Measurements from ENCODE around the gene SLC47A1. TPM values are rescaled to one million over a fixed set of nuclear protein-coding genes. Genes with fewer than 3 reads are reported as not detected.

Gene SLC47A1
- total and polyA plus RNA-seq, 10 of the 15 experiments (the other 5 are each of a cell fraction or from before 2014, with no cell fraction given) = 0.41 TPM; not detected in 9

DNA sequence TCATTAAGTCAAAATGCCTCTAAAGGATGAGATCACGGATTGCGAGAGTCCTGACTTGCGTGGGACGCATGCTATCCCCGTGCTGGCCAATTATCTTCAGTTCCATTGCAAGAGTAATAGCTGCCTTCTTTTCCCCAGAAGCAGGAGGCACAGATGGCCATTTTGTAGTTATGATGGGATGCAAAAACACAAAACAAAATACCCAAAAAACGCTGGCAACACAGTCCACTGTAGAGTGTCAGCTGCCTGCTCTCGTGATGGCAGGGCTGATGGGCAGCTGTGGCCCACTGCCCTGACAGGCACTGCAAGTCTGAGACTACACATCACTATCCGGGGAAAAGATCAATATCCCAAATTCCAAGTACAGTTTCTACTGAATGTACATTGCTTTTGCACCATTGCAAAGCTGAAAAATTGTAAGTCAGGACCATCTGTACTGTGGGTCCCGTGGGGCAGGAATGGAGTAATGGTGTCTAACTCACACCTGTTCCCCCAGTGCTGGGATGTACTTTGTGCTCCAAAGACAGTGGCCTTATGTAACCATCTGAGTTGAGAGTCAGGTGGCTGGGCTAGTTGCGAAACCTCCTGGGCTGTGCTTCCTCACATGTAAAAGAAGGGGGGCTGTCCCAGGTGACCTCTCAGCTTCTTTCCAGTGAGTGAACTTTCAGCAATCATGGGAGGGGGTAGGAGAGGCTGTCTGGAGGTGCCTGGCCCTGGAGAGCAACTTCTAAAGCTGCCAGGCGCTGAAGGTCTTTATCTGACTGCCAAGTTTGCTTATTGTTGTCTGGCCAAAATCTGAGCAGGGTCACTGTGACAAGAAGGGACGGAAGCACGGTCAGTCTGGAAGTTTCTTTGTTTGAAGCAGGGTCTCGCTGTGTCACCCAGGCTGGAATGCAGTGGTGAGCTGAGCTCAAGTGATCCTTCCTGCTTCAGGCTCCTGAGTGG, 4.7 kb downstream of the SLC47A1 start:
- Histone ChIP-seq H3K27me3 (replicated peaks in 1 of 2; ENCODE audit: control insufficient read depth in 2 of 2, insufficient read depth in 2 of 2, low read length in 1 of 2) (peaks cover under 1 to 3% of the 10 kb centered on the region in 2 experiments; a peak in 3 of 4 replicates), H4K20me1 (ENCODE audit: control insufficient read depth, insufficient read depth) (no peaks in the 10 kb centered on the region), H3K4me2 (ENCODE audit: control insufficient read depth, insufficient read depth) (no peak overlapping the region), H3K9me3 (replicated peaks; ENCODE audit: control insufficient read depth, insufficient read depth, low read length) (no peaks in the 10 kb centered on the region), H3K36me3 (ENCODE audit: control insufficient read depth in 2 of 2, insufficient read depth in 2 of 2, low read length in 1 of 2) (no peaks in the 10 kb centered on the region), H2AFZ (ENCODE audit: control insufficient read depth, low read depth, low read length) (no peak overlapping the region), H3K4me3 (no peak overlapping the region), H3K79me2 (ENCODE audit: control insufficient read depth, insufficient read depth, low read length) (no peaks in the 10 kb centered on the region), H3K9ac (ENCODE audit: control insufficient read depth, insufficient read depth, low read length) (no peak overlapping the region), H3K4me1 (ENCODE audit: control insufficient read depth, insufficient read depth, low read length) (peaks cover 6% of the 10 kb centered on the region; the same call in 1 of the 2 replicates), H3K27ac (ENCODE audit: control insufficient read depth, insufficient read depth) (no peak overlapping the region)
- 48% methylated on average over 14 of the region's 14 CpGs for WGBS (ENCODE audit: insufficient coverage, insufficient replicate concordance, low lambda C conversion rate, missing lambda C conversion rate)
- ChIA-PET RAD21 (ENCODE audit: unreplicated experiment) (no interaction called here), CTCF (interaction anchor here (1.2 kb wide), 1 partner anchor 25 kb away, joined by 3 read pairs; no protein-coding TSS in a partner anchor), POLR2A (no interaction called here), SMC1A (ENCODE audit: uncharacterized antibody, unreplicated experiment) (no interaction called here)
- ATAC-seq (no peak), DNase-seq (ENCODE audit: low read depth, low spot score) (no peak), FAIRE-seq (no peak)
- intact Hi-C loops (cut with micrococcal nuclease; ENCODE audit: unreplicated experiment) = no loop called here
- in situ Hi-C loops (cut with MboI) = no loop called here
- no TSS peak for BruUV-seq (replicated peaks)
- TF ChIP-seq PAX8 (IDR thresholded peaks at IDR 0.05) (no peak), ZSCAN29 (IDR thresholded peaks at IDR 0.05) (no peak), RBBP5 (conservative IDR thresholded peaks at IDR 0.05) (no peak), NR2F1 (conservative IDR thresholded peaks at IDR 0.05) (no peak), IKZF1 (conservative IDR thresholded peaks at IDR 0.05) (no peak), ZBTB33 (IDR thresholded peaks at IDR 0.05) (no peak), RELA (IDR thresholded peaks at IDR 0.05; ENCODE audit: borderline replicate concordance, partially characterized antibody) (no peak), HDAC6 (IDR thresholded peaks at IDR 0.05; ENCODE audit: unreplicated experiment) (no peak), ZNF207 (IDR thresholded peaks at IDR 0.05; ENCODE audit: borderline replicate concordance) (no peak), ZNF217 (IDR thresholded peaks at IDR 0.05) (no peak), ETV6 (conservative IDR thresholded peaks at IDR 0.05 in 1 of 2, IDR thresholded peaks at IDR 0.05 in 1 of 2; ENCODE audit: borderline replicate concordance in 1 of 2, low read depth in 1 of 2) (no peak), LARP7 (IDR thresholded peaks at IDR 0.05) (no peak), EED (IDR thresholded peaks at IDR 0.05; ENCODE audit: low read depth) (no peak), ZNF274 (IDR thresholded peaks at IDR 0.05; ENCODE audit: insufficient read depth, insufficient read length) (no peak), FOXK2 (IDR thresholded peaks at IDR 0.05) (no peak)
- TF ChIP-seq, protein P1, sequence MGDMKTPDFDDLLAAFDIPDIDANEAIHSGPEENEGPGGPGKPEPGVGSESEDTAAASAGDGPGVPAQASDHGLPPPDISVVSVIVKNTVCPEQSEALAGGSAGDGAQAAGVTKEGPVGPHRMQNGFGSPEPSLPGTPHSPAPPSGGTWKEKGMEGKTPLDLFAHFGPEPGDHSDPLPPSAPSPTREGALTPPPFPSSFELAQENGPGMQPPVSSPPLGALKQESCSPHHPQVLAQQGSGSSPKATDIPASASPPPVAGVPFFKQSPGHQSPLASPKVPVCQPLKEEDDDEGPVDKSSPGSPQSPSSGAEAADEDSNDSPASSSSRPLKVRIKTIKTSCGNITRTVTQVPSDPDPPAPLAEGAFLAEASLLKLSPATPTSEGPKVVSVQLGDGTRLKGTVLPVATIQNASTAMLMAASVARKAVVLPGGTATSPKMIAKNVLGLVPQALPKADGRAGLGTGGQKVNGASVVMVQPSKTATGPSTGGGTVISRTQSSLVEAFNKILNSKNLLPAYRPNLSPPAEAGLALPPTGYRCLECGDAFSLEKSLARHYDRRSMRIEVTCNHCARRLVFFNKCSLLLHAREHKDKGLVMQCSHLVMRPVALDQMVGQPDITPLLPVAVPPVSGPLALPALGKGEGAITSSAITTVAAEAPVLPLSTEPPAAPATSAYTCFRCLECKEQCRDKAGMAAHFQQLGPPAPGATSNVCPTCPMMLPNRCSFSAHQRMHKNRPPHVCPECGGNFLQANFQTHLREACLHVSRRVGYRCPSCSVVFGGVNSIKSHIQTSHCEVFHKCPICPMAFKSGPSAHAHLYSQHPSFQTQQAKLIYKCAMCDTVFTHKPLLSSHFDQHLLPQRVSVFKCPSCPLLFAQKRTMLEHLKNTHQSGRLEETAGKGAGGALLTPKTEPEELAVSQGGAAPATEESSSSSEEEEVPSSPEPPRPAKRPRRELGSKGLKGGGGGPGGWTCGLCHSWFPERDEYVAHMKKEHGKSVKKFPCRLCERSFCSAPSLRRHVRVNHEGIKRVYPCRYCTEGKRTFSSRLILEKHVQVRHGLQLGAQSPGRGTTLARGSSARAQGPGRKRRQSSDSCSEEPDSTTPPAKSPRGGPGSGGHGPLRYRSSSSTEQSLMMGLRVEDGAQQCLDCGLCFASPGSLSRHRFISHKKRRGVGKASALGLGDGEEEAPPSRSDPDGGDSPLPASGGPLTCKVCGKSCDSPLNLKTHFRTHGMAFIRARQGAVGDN (IDR thresholded peaks at IDR 0.05) = no peak
- TF ChIP-seq, protein P2, sequence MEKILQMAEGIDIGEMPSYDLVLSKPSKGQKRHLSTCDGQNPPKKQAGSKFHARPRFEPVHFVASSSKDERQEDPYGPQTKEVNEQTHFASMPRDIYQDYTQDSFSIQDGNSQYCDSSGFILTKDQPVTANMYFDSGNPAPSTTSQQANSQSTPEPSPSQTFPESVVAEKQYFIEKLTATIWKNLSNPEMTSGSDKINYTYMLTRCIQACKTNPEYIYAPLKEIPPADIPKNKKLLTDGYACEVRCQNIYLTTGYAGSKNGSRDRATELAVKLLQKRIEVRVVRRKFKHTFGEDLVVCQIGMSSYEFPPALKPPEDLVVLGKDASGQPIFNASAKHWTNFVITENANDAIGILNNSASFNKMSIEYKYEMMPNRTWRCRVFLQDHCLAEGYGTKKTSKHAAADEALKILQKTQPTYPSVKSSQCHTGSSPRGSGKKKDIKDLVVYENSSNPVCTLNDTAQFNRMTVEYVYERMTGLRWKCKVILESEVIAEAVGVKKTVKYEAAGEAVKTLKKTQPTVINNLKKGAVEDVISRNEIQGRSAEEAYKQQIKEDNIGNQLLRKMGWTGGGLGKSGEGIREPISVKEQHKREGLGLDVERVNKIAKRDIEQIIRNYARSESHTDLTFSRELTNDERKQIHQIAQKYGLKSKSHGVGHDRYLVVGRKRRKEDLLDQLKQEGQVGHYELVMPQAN (conservative IDR thresholded peaks at IDR 0.05) = no peak

Data from GM12878 (cell line).